SK-N-SH (cell line): ENCODE data around the gene RUFY3. TPM values are rescaled to one million over a fixed set of nuclear protein-coding genes. Genes with fewer than 3 reads are reported as not detected.

ENCODE experiments used
- CTCF ChIA-PET: fragments of 300-600, 350-600 bp; formaldehyde crosslinking; extraction: SDS; loops from one replicate; lab custom pipeline; 2021; lab: Yijun Ruan, JAX
- POLR2A ChIA-PET: fragments of 350-600 bp; sonication (Branson Sonifier 250); formaldehyde crosslinking; extraction: SDS; loops from one replicate; lab custom pipeline; 2020; ENCODE audit warnings: antibody characterized with exemption, inconsistent platforms; lab: Yijun Ruan, JAX
- DNase-seq: peaks from one replicate; pipeline ENCODE4 v3.0.0; 2012
- H2AFZ ChIP-seq: fragments of 200-600 bp; sonication (generic); 2 replicates; pipeline ENCODE4 v1.8.1; 2016; ENCODE audit warnings: antibody characterized with exemption, mild to moderate bottlenecking, low read depth
- H3F3A ChIP-seq: fragments of 200-600 bp; sonication (generic); replicated peaks from 2 replicates; pipeline ENCODE3; 2016; ENCODE audit warnings: antibody characterized with exemption, mild to moderate bottlenecking; ENCODE audit not compliant: insufficient read depth
- H3K27ac ChIP-seq, 2 experiments: fragments of 200-500 bp in 1 of 2; fragments of 200-600 bp in 1 of 2; sonication (Bioruptor generic) in 1 of 2; sonication (generic), shearing (Covaris generic) in 1 of 2; 2 replicates each; pipeline versions ENCODE4 v1.5.1 to v1.6.1; 2014 to 2016; ENCODE audit warnings: low read depth in 2 of 2, inconsistent platforms in 1 of 2, low read length in 1 of 2, mild to moderate bottlenecking in 1 of 2, mixed read lengths in 1 of 2
- H3K27me3 ChIP-seq: fragments of 200-600 bp; sonication (generic), shearing (Covaris generic); 2 replicates; pipeline ENCODE4 v1.6.1; 2016; ENCODE audit warnings: mixed run types; ENCODE audit not compliant: insufficient read depth
- H3K36me3 ChIP-seq, 2 experiments: fragments of 200-500 bp in 1 of 2; fragments of 200-600 bp in 1 of 2; sonication (Bioruptor generic) in 1 of 2; sonication (generic) in 1 of 2; replicated peaks in 1 of 2; 2 replicates each; pipeline versions ENCODE3 to v1.5.1; 2014 to 2016; ENCODE audit warnings: low read length in 1 of 2, mild to moderate bottlenecking in 1 of 2; ENCODE audit not compliant: insufficient read depth in 2 of 2, control insufficient read depth in 1 of 2
- H3K4me1 ChIP-seq, 2 experiments: fragments of 200-500 bp in 1 of 2; fragments of 200-600 bp in 1 of 2; sonication (Bioruptor generic) in 1 of 2; sonication (generic), shearing (Covaris generic) in 1 of 2; 2 replicates each; pipeline versions ENCODE4 v1.5.1 to v1.6.1; 2014 to 2016; ENCODE audit warnings: low read depth in 1 of 2, low read length in 1 of 2, mixed run types in 1 of 2; ENCODE audit not compliant: insufficient read depth in 2 of 2, control insufficient read depth in 1 of 2
- H3K4me2 ChIP-seq: fragments of 200-600 bp; sonication (generic), shearing (Covaris generic); 2 replicates; pipeline ENCODE4 v1.6.1; 2017; ENCODE audit warnings: mixed run types
- H3K4me3 ChIP-seq, 2 experiments: fragments of 200-500 bp in 1 of 2; fragments of 200-600 bp in 1 of 2; sonication (Bioruptor generic) in 1 of 2; sonication (generic), shearing (Covaris generic) in 1 of 2; 2 replicates each; pipeline versions ENCODE4 v1.5.1 to v1.8.1; 2014 to 2016; ENCODE audit warnings: low read depth in 2 of 2, inconsistent platforms in 1 of 2, low read length in 1 of 2, mild to moderate bottlenecking in 1 of 2, mixed read lengths in 1 of 2, moderate library complexity in 1 of 2
- H3K79me2 ChIP-seq: fragments of 200-600 bp; sonication (generic); 2 replicates; pipeline ENCODE4 v1.8.1; 2017; ENCODE audit warnings: mild to moderate bottlenecking; ENCODE audit not compliant: insufficient read depth
- H3K9ac ChIP-seq: fragments of 200-600 bp; sonication (generic); 2 replicates; pipeline ENCODE4 v1.6.1; 2017; ENCODE audit warnings: mixed run types
- H3K9me2 ChIP-seq: fragments of 200-600 bp; sonication (generic); 2 replicates; pipeline ENCODE4 v1.6.1; 2017; ENCODE audit warnings: mixed run types
- H3K9me3 ChIP-seq: fragments of 200-600 bp; sonication (generic); 2 replicates; pipeline ENCODE4 v1.6.1; 2017; ENCODE audit warnings: mixed run types, mild to moderate bottlenecking, moderate library complexity
- H4K20me1 ChIP-seq: fragments of 200-600 bp; sonication (generic); 2 replicates; pipeline ENCODE4 v1.6.1; 2017; ENCODE audit warnings: mild to moderate bottlenecking, mixed run types; ENCODE audit not compliant: insufficient read depth
- CHD2 ChIP-seq: fragments of 150-350 bp; IDR thresholded peaks from 2 replicates; pipeline ENCODE4 v1.6.1; 2018; ENCODE audit warnings: low read length; ENCODE audit not compliant: partially characterized antibody
- FOXJ3 ChIP-seq: sonication (generic); formaldehyde crosslinking; IDR thresholded peaks from 2 replicates; pipeline ENCODE4 v1.5.1; 2020; ENCODE audit warnings: mild to moderate bottlenecking, missing genetic modification reagents
- GABPA ChIP-seq: IDR thresholded peaks from 2 replicates; pipeline ENCODE4 v1.4.0; 2012; ENCODE audit warnings: low read depth, mild to moderate bottlenecking
- IRF3 ChIP-seq: fragments of 150-350 bp; IDR thresholded peaks from 2 replicates; pipeline ENCODE4 v1.6.1; 2016; ENCODE audit warnings: mild to moderate bottlenecking, low read depth, low read length
- MXI1 ChIP-seq: IDR thresholded peaks from 2 replicates; pipeline ENCODE4 v1.6.1; 2012; ENCODE audit warnings: mild to moderate bottlenecking, low read depth, low read length, improper control_type of control experiment
- NFIC ChIP-seq: IDR thresholded peaks from 2 replicates; pipeline ENCODE4 v1.4.0; 2012; ENCODE audit warnings: borderline replicate concordance
- POLR2AphosphoS5 ChIP-seq: IDR thresholded peaks from 2 replicates; pipeline ENCODE4 v1.6.1; 2012; ENCODE audit warnings: low read depth, low read length
- REST ChIP-seq: IDR thresholded peaks from 2 replicates; pipeline ENCODE4 v1.6.1; 2012; ENCODE audit warnings: mild to moderate bottlenecking, low read depth, low read length, moderate library complexity
- RFX5 ChIP-seq: IDR thresholded peaks from 2 replicates; pipeline ENCODE4 v1.6.1; 2012; ENCODE audit warnings: mild to moderate bottlenecking, improper control_type of control experiment, low read length
- SIN3A ChIP-seq: IDR thresholded peaks from 2 replicates; pipeline ENCODE4 v1.6.1; 2012; ENCODE audit warnings: low read depth, mild to moderate bottlenecking, low read length, moderate library complexity, borderline replicate concordance
- TAF1 ChIP-seq: IDR thresholded peaks from 2 replicates; pipeline ENCODE4 v1.6.1; 2012; ENCODE audit warnings: low read depth, mild to moderate bottlenecking, low read length, moderate library complexity, borderline replicate concordance
- TCF12 ChIP-seq: IDR thresholded peaks from 2 replicates; pipeline ENCODE4 v1.4.0; 2012
- WGBS: methylation state at CpG from one replicate; pipeline ENCODE4 v1.1.6; 2017; ENCODE audit warnings: low lambda C conversion rate; 5-methylcytosine and 5-hydroxymethylcytosine counted together
- polyA plus RNA-seq, 3 experiments: library from polyadenylated mRNA; depleted of rRNA; stranded (reverse); fragments of >200 nt; gene quantifications; 2 replicates each; pipeline ENCODE4 v1.2.3, GENCODE V29; 2012
- TF ChIP-seq, protein P1 (sequence below): fragments of 200-600 bp; sonication (generic); IDR thresholded peaks from 2 replicates; pipeline ENCODE4 v1.6.1; 2017; ENCODE audit warnings: antibody characterized with exemption, mild to moderate bottlenecking, moderate library complexity
- TF ChIP-seq, protein P2 (sequence below): IDR thresholded peaks from 2 replicates; pipeline ENCODE4 v1.4.0; 2012; ENCODE audit warnings: low read depth, borderline replicate concordance

Gene RUFY3
- polyA plus RNA-seq, 1 of the 3 experiments (the other 2 are of a cell fraction): 22.8 TPM

DNA sequence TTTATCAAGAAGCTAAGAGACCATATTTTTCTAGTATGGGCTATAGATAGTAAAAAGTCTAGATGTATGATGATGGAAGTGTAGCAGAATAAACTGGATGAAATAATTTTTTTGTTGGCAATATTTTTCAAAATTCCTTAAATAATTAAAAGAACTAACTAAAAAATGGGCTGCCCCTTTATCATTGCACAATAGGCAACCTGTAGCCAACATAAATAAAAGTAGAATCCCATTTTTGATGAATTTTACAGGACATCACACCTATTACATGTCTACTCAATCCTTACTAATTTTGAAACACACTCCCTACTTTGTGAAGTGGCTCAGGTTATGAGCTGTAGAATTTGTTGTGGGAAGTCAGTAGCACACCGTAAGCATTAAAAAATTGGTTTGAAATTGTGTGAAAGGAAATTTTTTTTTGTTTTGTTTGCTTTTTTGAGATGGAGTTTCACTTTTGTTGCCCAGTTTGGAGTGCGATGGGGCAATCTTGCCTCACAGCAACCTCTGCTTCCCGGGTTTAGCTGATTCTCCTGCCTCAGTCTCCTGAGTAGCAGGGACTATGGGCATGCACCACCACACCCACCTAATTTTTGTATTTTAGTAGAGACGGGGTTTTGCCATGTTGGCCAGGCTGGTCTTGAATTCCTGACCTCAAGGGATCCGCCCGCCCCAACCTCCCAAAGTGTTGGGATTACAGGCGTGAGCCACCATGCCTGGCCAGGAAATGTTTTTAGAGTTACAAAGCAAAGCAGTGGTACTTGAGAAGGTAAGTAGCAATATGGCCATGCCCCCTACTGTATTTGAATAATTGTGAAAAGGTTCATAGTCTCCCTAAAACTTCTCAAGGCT is 8.9 kb upstream of the RUFY3 start:
- no peak overlapping the region for H3K4me3 ChIP-seq
- no peak for TF ChIP-seq CHD2
- no peak for TF ChIP-seq MXI1
- TF ChIP-seq POLR2AphosphoS5: no peak
- no peak for TF ChIP-seq FOXJ3 (CRISPR knock-in tag)
- TF ChIP-seq GABPA: no peak
- TF ChIP-seq, protein P1, sequence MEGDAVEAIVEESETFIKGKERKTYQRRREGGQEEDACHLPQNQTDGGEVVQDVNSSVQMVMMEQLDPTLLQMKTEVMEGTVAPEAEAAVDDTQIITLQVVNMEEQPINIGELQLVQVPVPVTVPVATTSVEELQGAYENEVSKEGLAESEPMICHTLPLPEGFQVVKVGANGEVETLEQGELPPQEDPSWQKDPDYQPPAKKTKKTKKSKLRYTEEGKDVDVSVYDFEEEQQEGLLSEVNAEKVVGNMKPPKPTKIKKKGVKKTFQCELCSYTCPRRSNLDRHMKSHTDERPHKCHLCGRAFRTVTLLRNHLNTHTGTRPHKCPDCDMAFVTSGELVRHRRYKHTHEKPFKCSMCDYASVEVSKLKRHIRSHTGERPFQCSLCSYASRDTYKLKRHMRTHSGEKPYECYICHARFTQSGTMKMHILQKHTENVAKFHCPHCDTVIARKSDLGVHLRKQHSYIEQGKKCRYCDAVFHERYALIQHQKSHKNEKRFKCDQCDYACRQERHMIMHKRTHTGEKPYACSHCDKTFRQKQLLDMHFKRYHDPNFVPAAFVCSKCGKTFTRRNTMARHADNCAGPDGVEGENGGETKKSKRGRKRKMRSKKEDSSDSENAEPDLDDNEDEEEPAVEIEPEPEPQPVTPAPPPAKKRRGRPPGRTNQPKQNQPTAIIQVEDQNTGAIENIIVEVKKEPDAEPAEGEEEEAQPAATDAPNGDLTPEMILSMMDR: no peak
- no peak for TF ChIP-seq TCF12
- no peak for TF ChIP-seq REST
- TF ChIP-seq NFIC: no peak
- TF ChIP-seq, all 33 proteins: peak for 0
- no peak overlapping the region for H3K27ac ChIP-seq
- no peaks in the 10 kb centered on the region for H3K9me2 ChIP-seq
- no peaks in the 10 kb centered on the region for H3F3A ChIP-seq
- H3K27me3 ChIP-seq: no peaks in the 10 kb centered on the region
- POLR2A ChIA-PET: no interaction called here
- no peaks in the 10 kb centered on the region for H4K20me1 ChIP-seq
- 94% methylated on average over 7 of the region's 7 CpGs for WGBS
- CTCF ChIA-PET: interaction anchor here (1.0 to 1.6 kb wide), 2 partner anchors 9 to 16 kb away, joined by 3 to 5 read pairs; no protein-coding TSS in a partner anchor
- H2AFZ ChIP-seq: no peak overlapping the region
- peaks cover 73% of the 10 kb centered on the region for H3K79me2 ChIP-seq
- no peaks in the 10 kb centered on the region for H3K4me1 ChIP-seq
- no peak for DNase-seq
- no peaks in the 10 kb centered on the region for H3K9me3 ChIP-seq
- no peak overlapping the region for H3K4me2 ChIP-seq
- no peaks in the 10 kb centered on the region for H3K36me3 ChIP-seq
- H3K9ac ChIP-seq: no peak overlapping the region

DNA sequence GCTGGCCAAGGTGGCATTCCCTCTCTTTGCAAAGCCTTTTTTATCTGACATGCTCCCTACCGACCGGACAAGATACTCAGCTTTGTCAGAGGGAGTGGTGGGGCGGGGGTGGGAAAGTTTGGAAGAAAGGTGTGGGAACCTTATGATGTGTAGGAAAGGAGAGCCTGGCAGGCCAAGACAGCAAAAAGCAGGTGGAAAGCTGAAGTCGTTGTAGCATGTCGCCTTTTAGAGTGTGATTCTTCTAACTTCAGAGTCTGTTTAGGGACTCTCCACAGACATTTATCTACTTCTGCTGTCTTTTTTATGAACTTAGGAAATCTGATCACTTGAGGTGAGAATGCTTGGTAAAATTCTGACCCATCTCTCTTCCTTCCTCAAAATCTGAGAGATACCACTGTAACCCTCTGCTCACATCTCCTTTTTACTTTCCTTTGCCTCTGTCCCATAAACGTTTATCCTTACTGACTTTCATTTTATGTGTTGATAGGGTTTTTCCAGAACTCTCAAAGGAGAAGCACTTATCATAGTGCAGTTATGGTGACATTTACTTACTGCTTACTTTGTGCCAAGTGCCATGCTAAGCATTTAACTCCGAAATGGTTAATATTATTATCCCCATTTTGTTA is 8.2 kb upstream of the RUFY3 start:
- Histone ChIP-seq H3K4me3 (no peak overlapping the region), H3K36me3 (no peaks in the 10 kb centered on the region), H3F3A (no peaks in the 10 kb centered on the region), H3K9me3 (no peaks in the 10 kb centered on the region), H3K4me2 (no peak overlapping the region), H3K27me3 (no peaks in the 10 kb centered on the region), H2AFZ (no peak overlapping the region), H4K20me1 (no peaks in the 10 kb centered on the region), H3K27ac (no peak overlapping the region), H3K79me2 (peaks cover 67% of the 10 kb centered on the region), H3K4me1 (no peaks in the 10 kb centered on the region), H3K9me2 (no peaks in the 10 kb centered on the region), H3K9ac (no peak overlapping the region)
- POLR2A ChIA-PET: no interaction called here
- CTCF ChIA-PET: interaction anchor here (1.0 to 1.6 kb wide), 2 partner anchors 10 to 15 kb away, joined by 3 to 5 read pairs; no protein-coding TSS in a partner anchor
- WGBS: 93% methylated on average over 7 of the region's 7 CpGs
- no peak for DNase-seq
- TF ChIP-seq REST (no peak), RFX5 (no peak), IRF3 (no peak), TAF1 (no peak), SIN3A (no peak)
- TF ChIP-seq, protein P2, sequence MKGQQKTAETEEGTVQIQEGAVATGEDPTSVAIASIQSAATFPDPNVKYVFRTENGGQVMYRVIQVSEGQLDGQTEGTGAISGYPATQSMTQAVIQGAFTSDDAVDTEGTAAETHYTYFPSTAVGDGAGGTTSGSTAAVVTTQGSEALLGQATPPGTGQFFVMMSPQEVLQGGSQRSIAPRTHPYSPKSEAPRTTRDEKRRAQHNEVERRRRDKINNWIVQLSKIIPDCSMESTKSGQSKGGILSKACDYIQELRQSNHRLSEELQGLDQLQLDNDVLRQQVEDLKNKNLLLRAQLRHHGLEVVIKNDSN: no peak
